Colonic mucosa (tissue), 4 donors: Measurements from ENCODE around the gene HOXB4. TPM values are rescaled to one million over a fixed set of nuclear protein-coding genes. Genes with fewer than 3 reads are reported as not detected.

Source experiments
- DNase-seq: peaks from one replicate; pipeline ENCODE4 v3.0.0-alpha.2; 2020
- H3K27ac ChIP-seq: fragments of 200-600 bp; one replicate; pipeline ENCODE4 v1.8.0; 2021
- H3K27me3 ChIP-seq: fragments of 200-600 bp; one replicate; pipeline ENCODE4 v1.8.0; 2021
- H3K36me3 ChIP-seq: fragments of 200-600 bp; one replicate; pipeline ENCODE4 v1.8.0; 2021
- H3K4me1 ChIP-seq: fragments of 200-600 bp; one replicate; pipeline ENCODE4 v1.8.0; 2021; ENCODE audit warnings: mild to moderate bottlenecking
- H3K4me3 ChIP-seq: fragments of 200-600 bp; one replicate; pipeline ENCODE4 v1.8.0; 2021
- H3K9ac ChIP-seq, 2 donors: one replicate each; pipeline ENCODE4 v1.7.0; 2013; ENCODE audit warnings: control low read depth in 2 of 2, low read depth in 2 of 2, low read length in 2 of 2
- H3K9me3 ChIP-seq: fragments of 200-600 bp; one replicate; pipeline ENCODE4 v1.8.0; 2021
- CTCF ChIP-seq: fragments of 200-600 bp; IDR thresholded peaks from one replicate; pipeline ENCODE4 v1.8.0; 2022; ENCODE audit warnings: antibody characterized with exemption, mild to moderate bottlenecking
- intact Hi-C: fragments of 100-400 bp; cut with DNase I; formaldehyde crosslinking; loops from one replicate; pipeline ENCODE4 v1.14.1; 2022
- total RNA-seq, 2 donors: library from RNA; stranded (reverse); fragmentation: NEBNext Ultra II Directional in 1 of 2; extraction: Animal tissue kit (Norgen Biotek cat#: 25700) in 1 of 2; gene quantifications; one replicate each; pipeline ENCODE4 v1.2.1, GENCODE V29; 2021
- donor health status: healthy.
- donor health status: DM: no; HTN: no; CAD: no.
- donor health status: DM: no; HTN: no; CAD: no.

The HOXB4 gene
- total RNA-seq, 2 donors from 2014 or later: 2.5 to 4.7 TPM

GRCh38 chr17:48526608-48527546, 51.3 kb downstream of the HOXB4 start:
- Histone ChIP-seq H3K9ac (no peak overlapping the region), H3K4me1 (no peaks in the 10 kb centered on the region), H3K27ac (no peak overlapping the region), H3K27me3 (peaks cover 2% of the 10 kb centered on the region), H3K9me3 (no peaks in the 10 kb centered on the region), H3K4me3 (no peak overlapping the region), H3K36me3 (no peaks in the 10 kb centered on the region)
- DNase-seq: no peak
- no peak for TF ChIP-seq CTCF
- intact Hi-C loops: no loop called here

Other genes starting within 250 kb of the HOXB4 start
- gene SKAP1, start 148.1 kb downstream of the HOXB4 start, total RNA-seq: 1 to 10 TPM; 1.2 to 2.1 TPM
- not detected for gene HOXB1, start 47.3 kb downstream of the HOXB4 start, total RNA-seq
- gene HOXB2, start 33.2 kb downstream of the HOXB4 start, total RNA-seq: 1 to 10 TPM; 2.6 to 6.4 TPM
- 10 to 100 TPM; 17.4 to 31.8 TPM for gene HOXB3, start 11.9 kb upstream of the HOXB4 start, total RNA-seq
- 10 to 100 TPM; 11.0 to 22.7 TPM for gene HOXB5, start 15.4 kb upstream of the HOXB4 start, total RNA-seq
- gene HOXB6, start 26.6 kb upstream of the HOXB4 start, total RNA-seq: 10 to 100 TPM; 30.0 to 71.0 TPM
- gene HOXB7, start 32.7 kb upstream of the HOXB4 start, total RNA-seq: 10 to 100 TPM; 25.9 to 31.4 TPM
- 1 to 10 TPM; 4.2 to 7.4 TPM for gene HOXB8, start 36.9 kb upstream of the HOXB4 start, total RNA-seq
- 10 to 100 TPM; 37.1 to 73.9 TPM for gene HOXB9, start 48.0 kb upstream of the HOXB4 start, total RNA-seq
- gene PRAC1, start 144.2 kb upstream of the HOXB4 start, total RNA-seq: 100 to 1,000 TPM; 237 to 328 TPM
- 10 to 100 TPM; 12.9 to 19.4 TPM for gene PRAC2, start 144.8 kb upstream of the HOXB4 start, total RNA-seq
- gene HOXB13, start 150.4 kb upstream of the HOXB4 start, total RNA-seq: 100 to 1,000 TPM in 1 of 2 donors, 10 to 100 TPM in 1; 82.9 to 122 TPM
- 10 to 100 TPM in 1 of 2 donors, 1 to 10 TPM in 1; 8.2 to 18.7 TPM for gene TTLL6, start 238.9 kb upstream of the HOXB4 start, total RNA-seq